GM12864 (cell line): ENCODE measurements around the gene IGLL1.
"Not testable (repeated sequence)": the region's sequence is repeated elsewhere in the genome, so short reads cannot be mapped to it uniquely, and the experiment has no call there.

ENCODE experiments used
- DNase-seq: peaks from one replicate; pipeline ENCODE4 v3.0.0-alpha.2; 2011; ENCODE audit warnings: low read depth
- H3K4me3 ChIP-seq: 2 replicates; pipeline ENCODE4 v1.5.1; 2011; ENCODE audit warnings: mild to moderate bottlenecking, low read depth, low read length, control low read depth
- CTCF ChIP-seq: IDR thresholded peaks from 2 replicates; pipeline ENCODE4 v1.5.1; 2011; ENCODE audit warnings: low read depth, mild to moderate bottlenecking, moderate library complexity, low read length, control low read depth, inconsistent platforms; ENCODE audit errors: missing control alignments

IGLL1 gene

GRCh38 chr22:23542933-23543332 is 37.2 kb downstream of the IGLL1 start:
- no peak overlapping the region for H3K4me3 ChIP-seq
- no peak for TF ChIP-seq CTCF
- no peak for DNase-seq

- not testable (repeated sequence) for H3K4me3 ChIP-seq, DNase-seq
These were observed 37.7 kb downstream of the IGLL1 start for GRCh38 chr22:23542391-23542790.

GRCh38 chr22:23541849-23542281 is 38.2 kb downstream of the IGLL1 start:
- not testable (repeated sequence) for DNase-seq, H3K4me3 ChIP-seq
- peak; percentile 45 for TF ChIP-seq CTCF

- not testable (repeated sequence) for DNase-seq, H3K4me3 ChIP-seq
These were observed 39.3 kb downstream of the IGLL1 start for GRCh38 chr22:23540837-23541236.

- not testable (repeated sequence) for DNase-seq, H3K4me3 ChIP-seq
These were observed 40.3 kb downstream of the IGLL1 start for GRCh38 chr22:23539839-23540198.

GRCh38 chr22:23539135-23539838 is 40.8 kb downstream of the IGLL1 start:
- H3K4me3 ChIP-seq: no peak overlapping the region
- DNase-seq: peak; percentile 41
- peak; percentile 79 for TF ChIP-seq CTCF

GRCh38 chr22:23538696-23539030 is 41.4 kb downstream of the IGLL1 start:
- H3K4me3 ChIP-seq, DNase-seq: not testable (repeated sequence)

GRCh38 chr22:23537830-23538695 is 42.0 kb downstream of the IGLL1 start:
- DNase-seq, H3K4me3 ChIP-seq: not testable (repeated sequence)

- DNase-seq: no peak
- no peak for TF ChIP-seq CTCF
- H3K4me3 ChIP-seq: no peak overlapping the region
These were observed 42.7 kb downstream of the IGLL1 start for GRCh38 chr22:23537416-23537815.
